HepG2 (cell line): ENCODE results near the gene CEP164.

Experiments
- ARNT2 ChIP-seq: sonication (generic); formaldehyde crosslinking; IDR thresholded peaks from 2 replicates; pipeline ENCODE4 v1.8.0; 2022; ENCODE audit warnings: mild to moderate bottlenecking, low read depth, missing genetic modification reagents, moderate library complexity
- CBX1 ChIP-seq: IDR thresholded peaks from one replicate; pipeline ENCODE4 v1.6.1; 2016; ENCODE audit warnings: antibody characterized with exemption, low read depth
- CEBPG ChIP-seq: IDR thresholded peaks from 2 replicates; pipeline ENCODE4 v1.6.1; 2016
- ELF1 ChIP-seq: sonication (generic); formaldehyde crosslinking; IDR thresholded peaks from 2 replicates; pipeline ENCODE4 v1.4.0; 2020; ENCODE audit warnings: missing genetic modification reagents
- FOXK2 ChIP-seq: fragments of 450-650 bp; IDR thresholded peaks from 2 replicates; pipeline ENCODE4 v1.6.1; 2016
- HOXA9 ChIP-seq: sonication (generic); formaldehyde crosslinking; IDR thresholded peaks from 2 replicates; pipeline ENCODE4 v1.8.1; 2022; ENCODE audit warnings: missing genetic modification reagents, mild to moderate bottlenecking, moderate library complexity, borderline replicate concordance
- MAFF ChIP-seq: IDR thresholded peaks from 2 replicates; pipeline ENCODE4 v1.6.1; 2011; ENCODE audit warnings: low read depth, low read length, improper control_type of control experiment
- MYPOP ChIP-seq: sonication (generic); formaldehyde crosslinking; IDR thresholded peaks from 2 replicates; pipeline ENCODE4 v1.8.1; 2023; ENCODE audit warnings: mild to moderate bottlenecking, moderate library complexity, missing genetic modification reagents
- SRSF1 ChIP-seq: fragments of 200-400 bp; formaldehyde crosslinking; optimal IDR thresholded peaks from 2 replicates; pipeline ENCODE3; 2017; ENCODE audit warnings: mild to moderate bottlenecking, low read depth, low read length, moderate library complexity
- TARDBP ChIP-seq: sonication (generic); formaldehyde crosslinking; IDR thresholded peaks from 2 replicates; pipeline ENCODE4 v1.8.0; 2022; ENCODE audit warnings: mild to moderate bottlenecking, missing genetic modification reagents
- ZNF33A ChIP-seq: sonication (generic); formaldehyde crosslinking; IDR thresholded peaks from 2 replicates; pipeline ENCODE4 v1.5.1; 2020; ENCODE audit warnings: missing genetic modification reagents, mild to moderate bottlenecking, moderate library complexity, borderline replicate concordance
- TF ChIP-seq, protein P1 (sequence below): sonication (generic); formaldehyde crosslinking; IDR thresholded peaks from 2 replicates; pipeline ENCODE4 v1.5.0; 2020; ENCODE audit warnings: mild to moderate bottlenecking, missing genetic modification reagents, moderate library complexity

GRCh38 chr11:117438371-117439000, 110.8 kb downstream of the CEP164 start:
- TF ChIP-seq SRSF1: no peak
- TF ChIP-seq, protein P1, sequence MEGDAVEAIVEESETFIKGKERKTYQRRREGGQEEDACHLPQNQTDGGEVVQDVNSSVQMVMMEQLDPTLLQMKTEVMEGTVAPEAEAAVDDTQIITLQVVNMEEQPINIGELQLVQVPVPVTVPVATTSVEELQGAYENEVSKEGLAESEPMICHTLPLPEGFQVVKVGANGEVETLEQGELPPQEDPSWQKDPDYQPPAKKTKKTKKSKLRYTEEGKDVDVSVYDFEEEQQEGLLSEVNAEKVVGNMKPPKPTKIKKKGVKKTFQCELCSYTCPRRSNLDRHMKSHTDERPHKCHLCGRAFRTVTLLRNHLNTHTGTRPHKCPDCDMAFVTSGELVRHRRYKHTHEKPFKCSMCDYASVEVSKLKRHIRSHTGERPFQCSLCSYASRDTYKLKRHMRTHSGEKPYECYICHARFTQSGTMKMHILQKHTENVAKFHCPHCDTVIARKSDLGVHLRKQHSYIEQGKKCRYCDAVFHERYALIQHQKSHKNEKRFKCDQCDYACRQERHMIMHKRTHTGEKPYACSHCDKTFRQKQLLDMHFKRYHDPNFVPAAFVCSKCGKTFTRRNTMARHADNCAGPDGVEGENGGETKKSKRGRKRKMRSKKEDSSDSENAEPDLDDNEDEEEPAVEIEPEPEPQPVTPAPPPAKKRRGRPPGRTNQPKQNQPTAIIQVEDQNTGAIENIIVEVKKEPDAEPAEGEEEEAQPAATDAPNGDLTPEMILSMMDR: no peak
- no peak for TF ChIP-seq CEBPG (CRISPR knock-in tag)
- TF ChIP-seq ARNT2 (CRISPR knock-in tag): no peak
- no peak for TF ChIP-seq TARDBP
- TF ChIP-seq FOXK2: no peak
- no peak for TF ChIP-seq HOXA9
- TF ChIP-seq MYPOP (CRISPR knock-in tag): no peak
- TF ChIP-seq ZNF33A: no peak
- TF ChIP-seq CBX1: no peak
- no peak for TF ChIP-seq ELF1 (CRISPR knock-in tag)
- TF ChIP-seq MAFF: no peak
